Measurements from ENCODE around the gene QPRT. TPM values are rescaled to one million over a fixed set of nuclear protein-coding genes. Genes with fewer than 3 reads are reported as not detected.

Gene QPRT
- polyA plus RNA-seq, 2 donors = 0.28 to 0.56 TPM

DNA sequence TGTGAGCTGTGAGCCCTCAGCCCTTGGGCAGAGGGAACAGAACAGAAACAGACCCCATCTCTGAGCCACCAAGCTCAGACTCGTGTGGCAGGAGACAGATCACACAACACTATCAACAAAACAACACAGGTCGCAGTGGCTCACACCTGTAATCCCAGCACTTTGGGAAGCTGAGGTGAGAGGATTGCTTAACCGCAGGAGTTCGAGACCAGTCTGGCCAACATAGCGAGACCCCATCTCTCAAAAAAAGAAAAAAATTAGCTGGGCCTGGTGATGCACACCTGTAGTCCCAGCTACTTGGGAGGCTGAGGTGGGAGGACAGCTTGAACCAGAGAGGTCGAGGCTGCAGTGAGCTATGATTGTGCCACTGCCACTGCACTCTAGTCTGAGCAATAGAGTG is 5.5 kb upstream of the QPRT start:
- Histone ChIP-seq H3K36me3 (ENCODE audit: control insufficient read depth in 2 of 2, insufficient read depth in 2 of 2, low read length in 1 of 2) (no peaks in the 10 kb centered on the region), H3K27me3 (ENCODE audit: control insufficient read depth in 1 of 2, insufficient read depth in 2 of 2, low read length in 2 of 2) (no peaks in the 10 kb centered on the region), H3K27ac (ENCODE audit: low read depth in 2 of 2, low read length in 1 of 2) (no peak overlapping the region), H3K4me1 (ENCODE audit: control insufficient read depth in 2 of 2, insufficient read depth in 2 of 2, low read length in 1 of 2) (no peaks in the 10 kb centered on the region), H3K4me3 (ENCODE audit: low read depth in 1 of 2, low read length in 2 of 2) (no peak overlapping the region), H3K9me3 (ENCODE audit: control insufficient read depth in 2 of 2, insufficient read depth in 1 of 2, low read depth in 1 of 2, low read length in 1 of 2) (no peaks in the 10 kb centered on the region)
- 92 to 94% methylated on average over 6 of the region's 6 CpGs for WGBS, 2 donors

DNA sequence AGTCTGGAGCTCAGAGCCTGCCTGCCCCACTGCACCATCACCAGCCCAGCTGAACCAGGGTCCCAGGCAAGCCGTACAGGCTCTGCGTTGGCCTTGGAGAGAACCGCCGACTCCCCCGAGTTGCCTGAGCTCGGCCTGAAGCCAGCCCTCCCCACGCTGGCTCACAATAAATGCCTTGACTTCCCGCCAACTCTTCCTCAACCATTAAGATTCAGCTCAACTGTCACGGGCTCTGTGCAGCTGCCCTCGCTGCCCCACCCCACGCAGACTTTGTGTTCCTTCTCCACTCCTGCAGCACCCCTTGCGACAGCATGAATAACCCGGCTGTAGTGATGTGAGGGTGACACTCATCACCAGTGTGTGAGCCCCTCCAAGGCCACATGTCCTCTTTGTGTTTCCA is 4.8 kb upstream of the QPRT start:
- no peaks in the 10 kb centered on the region for H3K36me3 ChIP-seq (ENCODE audit: control insufficient read depth in 2 of 2, insufficient read depth in 2 of 2, low read length in 1 of 2)
- H3K9me3 ChIP-seq (ENCODE audit: control insufficient read depth in 2 of 2, insufficient read depth in 1 of 2, low read depth in 1 of 2, low read length in 1 of 2) = no peaks in the 10 kb centered on the region
- no peak overlapping the region for H3K4me3 ChIP-seq (ENCODE audit: low read depth in 1 of 2, low read length in 2 of 2)
- no peaks in the 10 kb centered on the region for H3K27me3 ChIP-seq (ENCODE audit: control insufficient read depth in 1 of 2, insufficient read depth in 2 of 2, low read length in 2 of 2)
- WGBS, 2 donors = 23 to 40% methylated on average over 13 of the region's 13 CpGs
- no peak overlapping the region for H3K27ac ChIP-seq (ENCODE audit: low read depth in 2 of 2, low read length in 1 of 2)
- H3K4me1 ChIP-seq (ENCODE audit: control insufficient read depth in 2 of 2, insufficient read depth in 2 of 2, low read length in 1 of 2) = no peaks in the 10 kb centered on the region

DNA sequence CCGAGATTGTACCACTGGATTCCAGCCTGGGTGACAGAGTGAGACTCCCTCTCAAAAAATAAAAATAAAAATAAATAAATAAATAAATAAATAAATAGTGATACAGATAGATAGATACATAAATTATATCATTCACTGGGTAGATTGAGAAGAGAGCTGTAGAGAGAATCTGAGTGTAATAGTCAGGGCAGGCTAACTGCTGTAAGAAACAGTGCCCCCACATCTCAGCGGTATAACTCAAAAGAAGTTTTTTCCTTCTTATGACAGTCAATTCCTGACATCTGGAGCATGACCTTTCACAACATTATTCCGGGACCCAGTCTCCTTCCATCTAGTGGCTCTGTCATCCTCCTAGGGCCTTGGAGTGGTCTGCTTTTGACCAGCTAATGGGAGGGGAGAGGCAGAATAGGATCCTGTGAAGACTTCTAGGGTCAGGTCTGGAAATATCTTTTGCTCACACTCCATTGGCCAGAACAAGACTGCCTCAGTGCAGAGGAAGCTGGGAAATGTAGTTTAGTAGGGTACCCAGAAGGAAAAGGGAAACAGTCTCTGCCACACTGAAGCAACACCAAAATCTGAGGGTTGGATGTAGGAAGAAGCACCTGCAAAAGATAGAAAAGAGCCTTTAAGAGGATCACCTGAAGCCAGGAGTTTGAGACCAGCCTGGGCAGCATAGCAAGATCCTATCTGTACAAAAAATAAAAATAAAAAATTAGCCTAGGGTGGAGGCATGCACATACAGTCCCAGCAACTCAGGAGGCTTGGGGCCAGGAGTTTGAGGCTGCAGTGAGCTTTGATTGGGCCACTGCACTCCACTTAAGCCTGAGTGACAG is 3.0 kb upstream of the QPRT start:
- no peak overlapping the region for H3K4me3 ChIP-seq (ENCODE audit: low read depth in 1 of 2, low read length in 2 of 2)
- H3K27me3 ChIP-seq (ENCODE audit: control insufficient read depth in 1 of 2, insufficient read depth in 2 of 2, low read length in 2 of 2) = no peaks in the 10 kb centered on the region
- no peaks in the 10 kb centered on the region for H3K4me1 ChIP-seq (ENCODE audit: control insufficient read depth in 2 of 2, insufficient read depth in 2 of 2, low read length in 1 of 2)
- no peak overlapping the region for H3K27ac ChIP-seq (ENCODE audit: low read depth in 2 of 2, low read length in 1 of 2)
- no peaks in the 10 kb centered on the region for H3K36me3 ChIP-seq (ENCODE audit: control insufficient read depth in 2 of 2, insufficient read depth in 2 of 2, low read length in 1 of 2)
- no peaks in the 10 kb centered on the region for H3K9me3 ChIP-seq (ENCODE audit: control insufficient read depth in 2 of 2, insufficient read depth in 1 of 2, low read depth in 1 of 2, low read length in 1 of 2)
- 60 to 67% methylated on average over 3 of the region's 3 CpGs for WGBS, 2 donors

DNA sequence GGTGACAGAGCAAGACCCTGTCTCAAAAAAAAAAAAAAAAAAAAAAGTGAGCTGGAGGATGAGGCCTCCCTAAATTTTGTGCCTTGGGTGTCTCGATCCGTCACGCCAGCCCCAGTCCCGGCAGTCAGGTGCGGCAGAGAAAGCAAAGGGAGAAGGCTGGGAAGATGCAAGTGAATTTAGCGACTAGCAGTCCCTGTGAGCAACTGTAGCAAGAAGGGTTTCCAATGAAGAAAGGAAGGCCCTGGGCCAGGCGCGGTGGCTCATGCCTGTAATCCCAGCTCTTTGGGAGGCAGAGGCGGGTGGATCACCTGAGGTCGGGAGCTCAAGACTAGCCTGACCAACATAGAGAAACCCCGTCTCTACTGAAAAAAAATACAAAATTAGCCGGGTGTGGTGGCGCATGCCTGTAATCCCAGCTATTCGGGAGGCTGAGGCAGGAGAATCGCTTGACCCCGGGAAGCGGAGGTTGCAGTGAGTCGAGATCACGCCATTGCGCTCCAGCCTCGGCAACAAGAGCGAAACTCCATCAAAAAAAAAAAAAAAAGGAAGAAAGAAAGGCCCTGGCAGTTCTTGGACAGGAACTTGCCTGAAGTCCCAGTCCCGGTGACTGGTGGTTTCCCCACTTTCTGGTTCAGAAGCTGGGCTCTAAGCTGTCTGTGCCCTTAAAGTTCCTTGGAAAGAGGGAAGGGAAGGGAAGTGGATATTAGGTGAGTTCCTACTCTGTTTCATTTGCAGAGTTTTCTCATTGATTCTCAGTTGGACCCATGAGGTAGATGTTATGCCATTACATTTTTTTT is 1.8 kb upstream of the QPRT start:
- Histone ChIP-seq H3K27me3 (ENCODE audit: control insufficient read depth in 1 of 2, insufficient read depth in 2 of 2, low read length in 2 of 2) (no peaks in the 10 kb centered on the region), H3K4me3 (ENCODE audit: low read depth in 1 of 2, low read length in 2 of 2) (no peak overlapping the region), H3K27ac (ENCODE audit: low read depth in 2 of 2, low read length in 1 of 2) (no peak overlapping the region), H3K9me3 (ENCODE audit: control insufficient read depth in 2 of 2, insufficient read depth in 1 of 2, low read depth in 1 of 2, low read length in 1 of 2) (no peaks in the 10 kb centered on the region), H3K4me1 (ENCODE audit: control insufficient read depth in 2 of 2, insufficient read depth in 2 of 2, low read length in 1 of 2) (no peaks in the 10 kb centered on the region), H3K36me3 (ENCODE audit: control insufficient read depth in 2 of 2, insufficient read depth in 2 of 2, low read length in 1 of 2) (no peaks in the 10 kb centered on the region)
- 91 to 95% methylated on average over 23 of the region's 23 CpGs for WGBS, 2 donors

DNA sequence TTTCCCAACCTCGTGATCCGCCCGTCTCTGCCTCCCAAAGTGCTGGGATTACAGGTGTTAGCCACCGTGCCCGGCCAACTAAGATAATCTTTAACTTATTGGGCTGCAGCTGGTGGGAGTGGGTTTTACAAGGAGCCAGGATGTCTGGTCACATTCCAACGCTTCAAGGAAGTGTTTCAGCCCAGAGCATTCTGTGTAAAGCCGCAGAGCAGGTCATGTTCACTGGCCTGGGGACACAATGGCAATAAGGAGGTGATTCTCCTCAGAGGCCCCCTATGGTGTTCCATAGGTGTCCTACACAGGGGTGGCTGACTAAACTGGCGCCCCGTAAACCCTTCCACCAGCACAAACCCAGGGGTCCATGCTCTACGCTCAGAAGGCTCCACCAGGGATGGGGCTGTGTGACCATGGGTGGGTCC is 1.2 kb downstream of the QPRT start:
- Histone ChIP-seq H3K4me1 (ENCODE audit: control insufficient read depth in 2 of 2, insufficient read depth in 2 of 2, low read length in 1 of 2) (no peaks in the 10 kb centered on the region), H3K4me3 (ENCODE audit: low read depth in 1 of 2, low read length in 2 of 2) (no peak overlapping the region), H3K9me3 (ENCODE audit: control insufficient read depth in 2 of 2, insufficient read depth in 1 of 2, low read depth in 1 of 2, low read length in 1 of 2) (no peaks in the 10 kb centered on the region), H3K27me3 (ENCODE audit: control insufficient read depth in 1 of 2, insufficient read depth in 2 of 2, low read length in 2 of 2) (no peaks in the 10 kb centered on the region), H3K27ac (ENCODE audit: low read depth in 2 of 2, low read length in 1 of 2) (no peak overlapping the region), H3K36me3 (ENCODE audit: control insufficient read depth in 2 of 2, insufficient read depth in 2 of 2, low read length in 1 of 2) (no peaks in the 10 kb centered on the region)
- 67 to 82% methylated on average over 10 of the region's 10 CpGs for WGBS, 2 donors

DNA sequence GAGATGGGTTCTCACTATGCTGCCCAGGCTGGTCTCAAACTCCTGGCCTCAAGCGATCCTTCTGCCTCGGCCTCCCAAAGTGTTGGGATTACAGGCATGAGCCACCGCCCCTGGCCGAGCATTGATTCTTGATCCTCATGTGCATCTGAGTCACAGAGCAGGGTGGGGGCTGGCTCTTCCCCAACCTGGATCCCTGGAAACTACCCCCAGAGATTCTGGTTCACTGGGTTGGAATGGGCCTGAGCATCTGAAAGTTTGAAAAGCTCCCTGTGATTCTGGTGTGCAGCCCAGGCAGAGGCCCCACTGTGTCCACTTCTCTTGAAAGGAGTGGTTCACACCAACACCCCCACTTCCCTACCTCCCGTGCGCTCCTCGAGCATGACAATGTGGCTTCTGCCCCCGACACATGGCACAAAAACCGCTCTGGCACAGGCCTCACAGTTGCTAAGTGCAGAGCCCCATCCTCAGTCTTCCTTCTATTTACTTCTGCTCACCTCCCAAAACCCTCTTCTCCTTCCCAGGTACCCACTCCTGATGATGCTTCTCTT is 4.6 kb downstream of the QPRT start:
- Histone ChIP-seq H3K27me3 (ENCODE audit: control insufficient read depth in 1 of 2, insufficient read depth in 2 of 2, low read length in 2 of 2) (no peaks in the 10 kb centered on the region), H3K4me3 (ENCODE audit: low read depth in 1 of 2, low read length in 2 of 2) (no peak overlapping the region), H3K4me1 (ENCODE audit: control insufficient read depth in 2 of 2, insufficient read depth in 2 of 2, low read length in 1 of 2) (no peaks in the 10 kb centered on the region), H3K36me3 (ENCODE audit: control insufficient read depth in 2 of 2, insufficient read depth in 2 of 2, low read length in 1 of 2) (no peaks in the 10 kb centered on the region), H3K9me3 (ENCODE audit: control insufficient read depth in 2 of 2, insufficient read depth in 1 of 2, low read depth in 1 of 2, low read length in 1 of 2) (no peaks in the 10 kb centered on the region), H3K27ac (ENCODE audit: low read depth in 2 of 2, low read length in 1 of 2) (no peak overlapping the region)
- WGBS, 2 donors = 89 to 94% methylated on average over 9 of the region's 9 CpGs

DNA sequence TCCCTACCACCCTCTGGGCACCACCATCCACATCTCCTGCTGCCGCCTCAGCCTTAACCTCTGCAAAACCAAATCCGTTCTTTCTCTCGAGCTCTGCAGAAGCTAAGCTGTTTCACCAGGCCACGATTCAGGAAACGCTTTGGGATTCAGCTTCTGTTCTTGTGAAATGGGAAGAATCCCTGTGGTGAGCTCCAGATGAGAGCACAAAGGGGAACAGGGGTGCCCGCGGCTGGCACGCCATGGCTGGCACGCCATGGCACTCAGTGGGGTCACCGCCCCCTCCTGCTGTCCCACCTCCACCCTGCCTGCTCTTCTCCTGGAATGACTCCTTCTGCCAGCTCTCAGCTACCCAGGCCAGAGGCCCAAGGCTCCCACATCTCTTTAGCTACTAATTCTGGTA is 5.7 kb downstream of the QPRT start:
- Histone ChIP-seq H3K4me3 (ENCODE audit: low read depth in 1 of 2, low read length in 2 of 2) (no peak overlapping the region), H3K36me3 (ENCODE audit: control insufficient read depth in 2 of 2, insufficient read depth in 2 of 2, low read length in 1 of 2) (no peaks in the 10 kb centered on the region), H3K27me3 (ENCODE audit: control insufficient read depth in 1 of 2, insufficient read depth in 2 of 2, low read length in 2 of 2) (no peaks in the 10 kb centered on the region), H3K9me3 (ENCODE audit: control insufficient read depth in 2 of 2, insufficient read depth in 1 of 2, low read depth in 1 of 2, low read length in 1 of 2) (no peaks in the 10 kb centered on the region), H3K4me1 (ENCODE audit: control insufficient read depth in 2 of 2, insufficient read depth in 2 of 2, low read length in 1 of 2) (no peaks in the 10 kb centered on the region), H3K27ac (ENCODE audit: low read depth in 2 of 2, low read length in 1 of 2) (no peak overlapping the region)
- 88 to 91% methylated on average over 8 to 10 of the region's 10 CpGs for WGBS, 2 donors

DNA sequence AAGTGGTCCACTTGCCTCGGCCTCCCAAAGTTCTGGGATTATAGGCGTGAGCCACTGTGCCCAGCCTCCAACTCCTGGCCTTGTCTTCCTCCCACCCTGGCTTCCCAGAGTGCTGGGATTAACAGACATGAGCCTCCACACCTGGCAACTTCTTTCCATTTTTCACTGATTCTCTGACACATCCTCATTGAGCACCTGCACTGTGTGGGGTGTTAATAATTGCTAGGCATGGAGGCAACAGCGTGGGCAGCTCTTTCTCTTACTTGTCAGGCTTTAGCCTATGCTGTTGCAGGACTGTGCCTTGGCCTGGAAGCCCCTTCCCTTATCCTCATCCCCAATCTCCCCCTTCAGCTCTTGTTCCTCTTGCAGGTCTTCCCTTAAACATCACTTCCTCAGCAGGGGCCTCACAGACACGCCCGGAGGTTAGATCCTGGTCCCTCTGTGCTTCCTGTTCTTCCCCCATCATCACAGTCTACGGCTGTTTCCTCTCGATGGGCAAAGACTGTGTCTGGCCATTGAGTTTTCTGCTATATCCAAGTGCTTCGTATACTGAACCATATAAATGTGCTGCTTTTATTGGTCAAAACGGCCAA is 7.9 kb downstream of the QPRT start:
- no peaks in the 10 kb centered on the region for H3K4me1 ChIP-seq (ENCODE audit: control insufficient read depth in 2 of 2, insufficient read depth in 2 of 2, low read length in 1 of 2)
- WGBS, 2 donors = 76 to 81% methylated on average over 9 of the region's 9 CpGs
- H3K27ac ChIP-seq (ENCODE audit: low read depth in 2 of 2, low read length in 1 of 2) = no peak overlapping the region
- H3K27me3 ChIP-seq (ENCODE audit: control insufficient read depth in 1 of 2, insufficient read depth in 2 of 2, low read length in 2 of 2) = no peaks in the 10 kb centered on the region
- no peaks in the 10 kb centered on the region for H3K36me3 ChIP-seq (ENCODE audit: control insufficient read depth in 2 of 2, insufficient read depth in 2 of 2, low read length in 1 of 2)
- no peak overlapping the region for H3K4me3 ChIP-seq (ENCODE audit: low read depth in 1 of 2, low read length in 2 of 2)
- H3K9me3 ChIP-seq (ENCODE audit: control insufficient read depth in 2 of 2, insufficient read depth in 1 of 2, low read depth in 1 of 2, low read length in 1 of 2) = no peaks in the 10 kb centered on the region

DNA sequence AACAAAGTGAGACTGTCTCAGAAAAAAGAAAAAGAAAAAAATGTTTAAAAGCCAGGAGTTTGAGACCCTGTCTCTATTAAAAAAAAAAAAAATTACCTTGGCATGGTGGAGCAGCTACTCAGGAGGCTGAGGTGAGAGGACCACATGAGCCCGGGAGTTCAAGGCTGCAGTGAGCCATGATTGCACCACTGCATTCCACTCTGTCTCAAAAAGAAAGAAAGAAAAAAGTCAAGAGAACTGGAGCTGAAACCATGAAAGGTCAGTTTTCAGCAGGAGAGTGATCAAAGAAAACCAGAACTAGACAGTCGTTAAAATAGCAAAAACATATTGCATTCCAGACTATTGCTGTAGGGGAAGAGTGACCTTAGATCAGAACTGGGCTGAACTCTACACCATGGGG is 8.8 kb downstream of the QPRT start:
- no peaks in the 10 kb centered on the region for H3K27me3 ChIP-seq (ENCODE audit: control insufficient read depth in 1 of 2, insufficient read depth in 2 of 2, low read length in 2 of 2)
- 77 to 84% methylated on average over 2 of the region's 2 CpGs for WGBS, 2 donors
- no peaks in the 10 kb centered on the region for H3K36me3 ChIP-seq (ENCODE audit: control insufficient read depth in 2 of 2, insufficient read depth in 2 of 2, low read length in 1 of 2)
- H3K27ac ChIP-seq (ENCODE audit: low read depth in 2 of 2, low read length in 1 of 2) = no peak overlapping the region
- H3K9me3 ChIP-seq (ENCODE audit: control insufficient read depth in 2 of 2, insufficient read depth in 1 of 2, low read depth in 1 of 2, low read length in 1 of 2) = no peaks in the 10 kb centered on the region
- H3K4me1 ChIP-seq (ENCODE audit: control insufficient read depth in 2 of 2, insufficient read depth in 2 of 2, low read length in 1 of 2) = no peaks in the 10 kb centered on the region
- H3K4me3 ChIP-seq (ENCODE audit: low read depth in 1 of 2, low read length in 2 of 2) = no peak overlapping the region

Data from esophagus (tissue), 2 donors.